SK-N-SH (cell line): Measurements from ENCODE around the gene CFI.

Source experiments
- CTCF ChIP-seq: fragments of 200-600 bp; sonication (generic); IDR thresholded peaks from 2 replicates; pipeline ENCODE4 v1.6.1; 2017; ENCODE audit warnings: antibody characterized with exemption, mild to moderate bottlenecking, moderate library complexity
- EZH2phosphoT487 ChIP-seq: fragments of 200-600 bp; sonication (generic); IDR thresholded peaks from 2 replicates; pipeline ENCODE4 v1.6.1; 2017; ENCODE audit warnings: low read depth, mixed run types, mild to moderate bottlenecking, antibody characterized with exemption, moderate library complexity, borderline replicate concordance
- GABPA ChIP-seq: IDR thresholded peaks from 2 replicates; pipeline ENCODE4 v1.4.0; 2012; ENCODE audit warnings: low read depth, mild to moderate bottlenecking
- RCOR1 ChIP-seq: fragments of 150-350 bp; IDR thresholded peaks from 2 replicates; pipeline ENCODE4 v1.6.1; 2017; ENCODE audit warnings: antibody characterized with exemption, low read length
- SIN3A ChIP-seq: IDR thresholded peaks from 2 replicates; pipeline ENCODE4 v1.6.1; 2012; ENCODE audit warnings: low read depth, mild to moderate bottlenecking, low read length, moderate library complexity, borderline replicate concordance
- YY1 ChIP-seq: IDR thresholded peaks from 2 replicates; pipeline ENCODE4 v1.4.0; 2012; ENCODE audit warnings: low read depth, mild to moderate bottlenecking
- TF ChIP-seq, protein P1 (sequence below): IDR thresholded peaks from 2 replicates; pipeline ENCODE4 v1.4.0; 2012; ENCODE audit warnings: low read depth

DNA sequence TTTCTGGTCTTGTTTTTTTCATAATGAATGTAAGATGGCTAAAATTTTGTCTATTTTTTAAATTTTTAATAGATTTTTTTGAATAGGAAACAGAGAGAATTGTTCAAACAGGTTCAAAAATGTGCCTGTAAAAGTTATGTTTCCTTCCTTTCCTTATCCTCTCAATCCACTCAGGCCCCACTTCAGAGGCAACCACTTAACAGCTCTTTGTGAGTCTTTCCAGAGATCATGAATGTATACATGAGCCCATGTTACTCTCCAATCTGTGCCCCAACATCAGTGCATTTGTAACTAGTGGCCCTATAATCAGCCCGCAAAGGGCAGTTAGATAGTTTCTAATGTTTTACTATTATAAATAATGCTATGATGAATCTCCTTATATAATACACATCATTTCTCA is 14.0 kb downstream of the CFI start:
- no peak for TF ChIP-seq EZH2phosphoT487
- no peak for TF ChIP-seq GABPA
- no peak for TF ChIP-seq SIN3A
- TF ChIP-seq, protein P1, sequence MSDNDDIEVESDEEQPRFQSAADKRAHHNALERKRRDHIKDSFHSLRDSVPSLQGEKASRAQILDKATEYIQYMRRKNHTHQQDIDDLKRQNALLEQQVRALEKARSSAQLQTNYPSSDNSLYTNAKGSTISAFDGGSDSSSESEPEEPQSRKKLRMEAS = no peak
- TF ChIP-seq CTCF = no peak
- TF ChIP-seq RCOR1 = no peak
- TF ChIP-seq YY1 = no peak
